NCI-H1436 (cell line): ENCODE data around the gene FANCC.

Source experiments
- DNase-seq: peaks from one replicate; lab custom pipeline; 2025; lab: John Stamatoyannopoulos, UW

The FANCC gene

GRCh38 chr9:95143591-95144561 lies 173.6 kb downstream of the FANCC start:
- DNase-seq = no peak

GRCh38 chr9:95142728-95143127 lies 174.8 kb downstream of the FANCC start:
- DNase-seq = no peak

- DNase-seq = no peak
These were observed 175.2 kb downstream of the FANCC start for GRCh38 chr9:95142315-95142714.

GRCh38 chr9:95140821-95141220 lies 176.7 kb downstream of the FANCC start:
- DNase-seq = no peak

GRCh38 chr9:95139126-95139525 lies 178.4 kb downstream of the FANCC start:
- no peak for DNase-seq

- peak; percentile 60 for DNase-seq
These were observed 179.0 kb downstream of the FANCC start for GRCh38 chr9:95138474-95138873.

GRCh38 chr9:95137587-95138145 lies 179.8 kb downstream of the FANCC start:
- DNase-seq = peak; percentile 3

- no peak for DNase-seq
These were observed 181.8 kb downstream of the FANCC start for GRCh38 chr9:95135756-95136155.

- DNase-seq = no peak
These were observed 183.0 kb downstream of the FANCC start for GRCh38 chr9:95134457-95134881.

GRCh38 chr9:95133325-95133705 lies 184.2 kb downstream of the FANCC start:
- no peak for DNase-seq

- peak; percentile 63 for DNase-seq
These were observed 184.9 kb downstream of the FANCC start for GRCh38 chr9:95132366-95133324.

GRCh38 chr9:95131023-95131943 lies 186.2 kb downstream of the FANCC start:
- DNase-seq = peak; percentile 60

- no peak for DNase-seq
These were observed 187.0 kb downstream of the FANCC start for GRCh38 chr9:95130484-95130883.

- no peak for DNase-seq
These were observed 187.8 kb downstream of the FANCC start for GRCh38 chr9:95129476-95130291.

- no peak for DNase-seq
These were observed 189.4 kb downstream of the FANCC start for GRCh38 chr9:95128177-95128524.

- DNase-seq = no peak
These were observed 190.0 kb downstream of the FANCC start for GRCh38 chr9:95127249-95128176.

GRCh38 chr9:95126739-95127138 lies 190.8 kb downstream of the FANCC start:
- no peak for DNase-seq

GRCh38 chr9:95125652-95126051 lies 191.9 kb downstream of the FANCC start:
- DNase-seq = no peak
